Spinal cord (tissue), 10 donors: ENCODE measurements around the gene SRXN1. TPM values are rescaled to one million over a fixed set of nuclear protein-coding genes. Genes with fewer than 3 reads are reported as not detected.
A peak's percentile ranks its signal among the peaks of the same experiment; 100 is the strongest.

Experiments used
- DNase-seq, 6 donors: peaks; one replicate each; pipeline versions ENCODE4 v3.0.0 to v3.0.0-alpha.2; 2013 to 2015; ENCODE audit warnings: low spot score in 6 of 6, low read depth in 4 of 6
- H3K27ac ChIP-seq: one replicate; pipeline ENCODE4 v1.5.1; 2013; ENCODE audit warnings: low read depth, low read length, control low read depth
- H3K27me3 ChIP-seq: one replicate; pipeline ENCODE4 v1.6.1; 2013; ENCODE audit warnings: low read length; ENCODE audit not compliant: control insufficient read depth, insufficient read depth
- H3K36me3 ChIP-seq: one replicate; pipeline ENCODE4 v1.6.1; 2013; ENCODE audit warnings: low read length; ENCODE audit not compliant: control insufficient read depth, insufficient read depth
- H3K4me1 ChIP-seq: one replicate; pipeline ENCODE4 v1.6.1; 2013; ENCODE audit warnings: low read length; ENCODE audit not compliant: control insufficient read depth, insufficient read depth
- H3K4me3 ChIP-seq: one replicate; pipeline ENCODE4 v1.5.1; 2013; ENCODE audit warnings: low read depth, low read length, control low read depth
- H3K9me3 ChIP-seq: one replicate; pipeline ENCODE4 v1.6.1; 2013; ENCODE audit warnings: low read length; ENCODE audit not compliant: control insufficient read depth, insufficient read depth
- WGBS: methylation state at CpG from one replicate; pipeline ENCODE4 v1.1.5; 2013; ENCODE audit warnings: missing lambda C conversion rate; ENCODE audit not compliant: insufficient coverage; 5-methylcytosine and 5-hydroxymethylcytosine counted together
- polyA plus RNA-seq, 2 donors: library from polyadenylated mRNA; unstranded; fragments of 120-200 nt; gene quantifications; one replicate each; pipeline ENCODE4 v1.2.1, GENCODE V29; 2013; ENCODE audit not compliant: insufficient read length in 2 of 2
- total RNA-seq, 2 donors: library from RNA; depleted of rRNA in 1 of 2; stranded (reverse); fragments of 120-200 nt in 1 of 2; fragments of >200 nt in 1 of 2; gene quantifications; one replicate each; pipeline versions ENCODE4 v1.2.3 to v1.2.4, GENCODE V29; 2013 to 2014
- donor health status: healthy.

Gene SRXN1
- total and polyA plus RNA-seq, 4 donors = 20.3 to 23.8 (median 21.5) TPM

DNA sequence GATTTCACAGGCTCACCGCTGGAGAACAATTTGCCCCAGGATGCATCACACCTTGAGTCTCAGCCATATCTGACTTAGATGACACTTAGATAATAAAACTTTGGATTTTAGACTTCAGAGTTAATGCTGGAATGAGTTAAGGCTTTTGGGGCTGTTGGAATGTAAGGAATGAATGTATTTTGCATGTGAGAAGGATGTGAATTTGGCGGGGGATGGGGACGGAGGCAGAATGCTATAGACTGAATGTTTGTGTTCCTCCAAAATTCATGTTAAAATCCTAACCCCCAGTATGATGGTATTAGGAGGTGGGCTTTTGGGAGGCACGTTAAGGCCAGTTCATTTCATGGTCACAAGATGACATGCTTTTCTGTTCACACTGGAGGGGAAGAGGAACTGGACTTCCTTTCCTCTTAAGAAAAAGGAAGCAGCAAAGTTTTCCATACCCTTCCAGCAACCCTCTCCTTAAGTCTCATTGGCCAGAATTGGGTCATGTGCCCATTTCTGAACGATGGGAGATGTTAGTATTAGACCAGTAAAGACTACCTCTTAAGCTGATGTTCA, 5.8 kb upstream of the SRXN1 start:
- H3K4me1 ChIP-seq = peaks cover 18% of the 10 kb centered on the region
- H3K27me3 ChIP-seq = peaks cover 25% of the 10 kb centered on the region
- 0% methylated on average over 1 of the region's 5 CpGs for WGBS
- no peak overlapping the region for H3K27ac ChIP-seq
- H3K9me3 ChIP-seq = no peaks in the 10 kb centered on the region
- peaks cover 9% of the 10 kb centered on the region for H3K36me3 ChIP-seq
- no peak for DNase-seq
- no peak overlapping the region for H3K4me3 ChIP-seq

DNA sequence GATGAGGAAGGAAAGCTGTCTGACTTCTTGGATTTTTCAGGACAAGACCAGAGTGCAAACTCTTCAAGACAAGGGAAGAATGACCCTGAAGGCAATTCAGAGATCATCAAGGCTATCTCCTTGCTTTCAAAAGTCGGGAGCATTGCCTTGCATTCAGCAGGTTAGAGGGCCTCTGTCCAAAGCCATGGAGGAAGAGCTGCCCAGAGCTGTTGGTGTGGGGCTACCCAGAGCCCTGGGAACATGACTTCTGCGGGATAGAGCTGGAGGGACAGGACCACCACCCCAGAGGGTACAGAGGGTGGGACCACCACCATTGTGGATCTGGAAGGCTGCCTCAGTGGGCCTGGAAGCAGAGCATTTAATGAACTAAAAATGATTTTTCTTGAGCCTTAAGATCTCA, 5.2 kb upstream of the SRXN1 start:
- Histone ChIP-seq H3K4me3 (no peak overlapping the region), H3K27ac (no peak overlapping the region), H3K9me3 (no peaks in the 10 kb centered on the region), H3K4me1 (peaks cover 22% of the 10 kb centered on the region), H3K27me3 (peaks cover 22% of the 10 kb centered on the region), H3K36me3 (peaks cover 6% of the 10 kb centered on the region)
- no peak for DNase-seq
- 18% methylated on average over 2 of the region's 2 CpGs for WGBS

DNA sequence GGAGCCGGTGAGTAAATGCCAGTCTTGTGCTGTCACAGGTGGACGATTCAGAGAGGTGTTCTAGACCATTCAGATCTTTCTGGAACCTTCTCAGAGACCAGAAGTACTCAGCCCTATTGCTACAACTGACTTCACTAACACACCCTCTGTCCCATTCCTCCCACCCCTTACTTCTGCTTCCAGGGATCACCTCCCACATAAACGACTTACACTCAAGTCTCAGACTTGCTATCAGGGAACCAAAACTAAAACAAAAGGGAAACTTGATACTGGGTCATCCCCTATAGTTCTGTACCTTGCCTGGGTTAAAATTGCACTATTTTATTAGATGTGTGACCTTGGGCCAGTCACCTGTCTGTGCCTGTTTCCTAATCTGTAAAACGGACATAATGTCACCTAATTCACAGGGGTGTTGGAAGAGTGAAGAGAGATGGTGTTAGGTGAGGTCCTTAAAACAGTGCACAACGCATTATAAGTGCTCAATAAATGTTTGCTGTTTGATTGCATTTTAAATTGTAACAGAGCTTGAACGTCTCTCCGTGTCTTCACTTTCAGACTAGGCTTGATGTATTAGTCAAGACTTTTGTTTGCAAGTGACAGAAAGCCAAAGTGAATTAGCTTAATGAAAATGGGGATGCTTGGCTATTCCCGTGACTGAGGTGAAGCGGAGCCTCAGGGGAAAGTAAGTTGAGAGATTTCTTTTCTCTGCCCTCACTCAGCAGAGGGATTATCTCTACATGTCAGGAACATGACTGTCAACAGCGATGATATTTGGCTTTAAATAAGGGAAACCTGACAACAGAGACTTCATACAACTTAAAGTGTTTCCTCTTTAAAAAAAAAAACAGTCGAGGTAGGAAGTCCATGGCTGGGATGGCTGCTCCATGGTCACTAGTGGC, 3.0 kb upstream of the SRXN1 start:
- 76% methylated on average over 8 of the region's 11 CpGs for WGBS
- Histone ChIP-seq H3K27ac (no peak overlapping the region), H3K4me1 (peaks cover 23% of the 10 kb centered on the region), H3K27me3 (peaks cover 2% of the 10 kb centered on the region), H3K9me3 (no peaks in the 10 kb centered on the region), H3K36me3 (no peaks in the 10 kb centered on the region), H3K4me3 (no peak overlapping the region)
- DNase-seq = no peak

DNA sequence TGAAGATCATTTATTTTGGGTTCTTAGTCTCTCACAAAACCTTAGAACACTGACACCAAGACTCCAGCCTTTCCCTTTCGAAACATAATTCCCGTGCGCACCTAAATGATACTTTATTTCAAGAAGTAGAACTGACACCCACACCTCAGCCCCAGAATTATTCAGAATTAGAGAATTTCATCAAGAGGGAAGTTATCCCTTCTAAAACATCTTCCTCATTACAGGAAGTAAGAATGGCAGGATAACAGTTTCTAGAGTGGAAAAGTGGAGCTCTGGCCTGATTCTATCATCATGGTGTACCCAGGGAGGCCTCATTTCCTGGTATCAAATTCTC, 1.4 kb upstream of the SRXN1 start:
- DNase-seq = no peak
- Histone ChIP-seq H3K9me3 (no peaks in the 10 kb centered on the region), H3K36me3 (peaks cover 10% of the 10 kb centered on the region), H3K27me3 (peaks cover 2% of the 10 kb centered on the region), H3K4me3 (no peak overlapping the region), H3K4me1 (peaks cover 20% of the 10 kb centered on the region), H3K27ac (no peak overlapping the region)
- WGBS = no CpG with 5 or more reads among the region's 3 CpGs

DNA sequence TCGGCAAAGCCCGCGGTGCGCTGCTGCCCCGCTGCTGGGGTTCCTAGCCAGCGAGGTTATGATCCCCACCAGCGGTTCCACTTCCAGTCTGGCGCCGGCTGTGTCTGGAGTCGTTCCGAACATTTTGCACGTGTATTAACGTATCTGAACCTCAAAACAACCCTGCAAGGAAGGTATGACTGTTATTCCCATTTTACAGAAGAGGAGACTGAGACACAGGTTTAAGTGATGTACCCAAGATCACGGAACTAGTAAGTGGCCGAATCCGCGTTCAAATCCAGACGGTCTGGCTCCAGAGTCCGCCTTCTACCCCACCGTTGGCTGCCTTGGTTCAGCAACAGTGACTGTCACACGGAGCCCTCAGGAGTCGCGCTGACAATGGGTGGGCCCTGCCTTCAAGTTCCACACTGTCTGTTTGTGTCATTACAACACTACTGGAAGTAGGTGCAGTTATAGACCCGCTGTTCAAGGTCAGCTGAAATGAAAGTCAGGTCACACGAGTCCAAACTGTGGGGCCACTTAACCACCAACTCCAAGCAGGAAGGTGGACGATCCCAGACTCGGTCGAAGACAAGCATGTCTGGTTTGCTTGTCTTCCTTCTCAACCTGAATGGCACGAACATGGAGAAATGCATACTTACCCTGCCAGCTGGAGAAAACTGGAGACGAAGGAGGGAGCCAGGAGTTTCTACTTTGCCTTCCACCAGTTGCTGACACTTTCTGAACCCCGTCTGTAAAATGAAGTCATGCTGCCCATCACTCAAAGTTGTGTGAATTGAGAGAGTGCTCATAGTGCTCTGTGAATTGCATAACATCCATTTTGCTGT, 803 bp upstream of the SRXN1 start:
- DNase-seq = no peak
- H3K36me3 ChIP-seq = peaks cover 14% of the 10 kb centered on the region
- peaks cover 20% of the 10 kb centered on the region for H3K4me1 ChIP-seq
- 28% methylated on average over 24 of the region's 31 CpGs for WGBS
- no peak overlapping the region for H3K27ac ChIP-seq
- peaks cover 2% of the 10 kb centered on the region for H3K27me3 ChIP-seq
- H3K9me3 ChIP-seq = no peaks in the 10 kb centered on the region
- peak overlapping the region; percentile 50 for H3K4me3 ChIP-seq

DNA sequence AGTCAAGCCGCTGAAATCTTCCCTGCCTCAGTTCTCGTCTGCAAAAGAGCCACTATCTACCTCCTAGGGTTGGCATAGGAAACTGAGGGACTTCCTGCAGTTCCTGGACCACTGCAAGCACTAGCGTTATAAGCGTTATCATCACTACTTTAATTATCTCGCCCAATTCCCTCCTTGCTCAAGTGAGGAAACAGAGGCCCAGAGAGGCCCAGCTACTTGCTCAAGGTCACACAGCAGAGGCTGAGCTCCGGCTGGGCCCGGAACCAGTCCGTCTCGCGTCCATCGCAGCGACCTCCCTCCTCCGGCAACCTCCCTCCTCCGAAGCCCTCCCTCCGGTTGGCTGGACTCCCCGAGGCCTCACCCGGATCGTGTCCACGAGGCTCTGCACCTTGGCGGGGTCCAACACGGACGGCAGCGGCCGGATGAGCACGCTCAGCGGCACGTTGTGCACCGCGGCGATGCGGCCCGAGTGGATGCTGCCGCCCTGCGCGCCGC, 338 bp downstream of the SRXN1 start:
- Histone ChIP-seq H3K27ac (no peak overlapping the region), H3K4me3 (peak overlapping the region; percentile 66), H3K9me3 (no peaks in the 10 kb centered on the region), H3K27me3 (no peaks in the 10 kb centered on the region), H3K4me1 (peaks cover 20% of the 10 kb centered on the region), H3K36me3 (peaks cover 25% of the 10 kb centered on the region)
- no peak for DNase-seq
- 2% methylated on average over 35 of the region's 36 CpGs for WGBS

DNA sequence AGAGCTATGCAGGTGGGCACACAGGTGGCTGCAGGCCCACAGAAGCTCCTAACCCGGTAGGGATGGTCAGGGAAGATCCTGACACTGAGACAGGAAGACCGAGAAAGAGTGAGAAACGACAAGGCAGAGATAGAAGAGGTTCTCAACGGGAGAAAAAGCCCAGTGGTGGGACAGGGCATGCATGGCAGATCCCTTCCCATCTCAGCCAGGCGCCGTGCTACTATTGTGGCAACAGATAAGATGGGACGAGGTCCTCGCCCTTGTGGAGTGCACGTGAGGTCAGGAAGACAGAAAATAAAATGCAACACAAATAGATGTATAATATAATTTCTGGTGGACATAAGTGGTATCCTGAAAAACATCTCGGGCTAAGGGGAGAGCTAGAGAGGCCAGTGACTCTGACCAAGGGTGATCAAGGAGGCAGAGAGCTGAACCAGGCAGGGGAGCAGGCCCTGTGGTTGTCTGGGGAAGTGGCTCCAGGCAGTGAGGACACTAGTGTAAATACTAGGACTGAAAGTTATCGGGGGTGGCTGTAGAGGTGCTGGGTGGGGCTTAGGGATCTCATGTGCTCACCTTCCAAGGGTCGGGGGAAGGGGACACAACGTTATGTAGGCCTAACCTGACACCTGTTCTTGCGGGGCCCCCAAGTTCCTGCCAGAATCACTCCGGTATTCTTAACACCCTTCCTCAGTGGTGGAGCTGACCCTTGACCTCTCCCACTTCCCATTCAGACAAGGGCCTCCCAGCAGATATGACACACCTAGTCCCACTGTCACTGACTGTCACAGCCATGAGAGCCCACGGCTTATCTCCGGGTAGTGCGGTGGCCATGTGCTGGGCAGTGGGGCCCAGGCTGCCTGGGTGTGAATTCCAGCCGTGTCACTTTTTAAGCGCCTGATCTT, 1.0 kb downstream of the SRXN1 start:
- Histone ChIP-seq H3K27me3 (no peaks in the 10 kb centered on the region), H3K27ac (no peak overlapping the region), H3K4me3 (peak overlapping the region; percentile 66), H3K4me1 (peaks cover 20% of the 10 kb centered on the region), H3K36me3 (peaks cover 31% of the 10 kb centered on the region), H3K9me3 (no peaks in the 10 kb centered on the region)
- no peak for DNase-seq
- whole genome bisulfite sequencing = 61% methylated on average over 15 of the region's 20 CpGs

DNA sequence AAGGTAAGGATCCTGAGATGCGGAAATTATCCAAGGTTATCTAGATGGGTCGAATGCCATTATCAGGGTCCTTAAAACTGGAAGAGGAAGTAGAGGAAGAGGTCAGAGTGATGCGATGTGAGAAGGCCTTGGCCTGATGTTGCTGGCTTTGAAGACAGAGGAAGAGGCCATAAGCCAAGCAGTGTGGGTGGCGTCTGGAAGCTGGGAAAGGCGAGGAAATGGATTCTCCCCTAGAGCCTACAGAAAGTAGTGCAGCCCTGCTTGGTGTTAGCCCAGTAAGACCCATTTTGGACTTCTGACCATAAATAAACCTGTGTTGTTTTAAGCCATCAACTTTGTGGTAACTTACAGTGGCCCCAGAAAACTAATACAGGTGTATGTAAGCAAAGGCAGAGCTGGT, 2.0 kb downstream of the SRXN1 start:
- Histone ChIP-seq H3K4me3 (no peak overlapping the region), H3K4me1 (peaks cover 20% of the 10 kb centered on the region), H3K9me3 (no peaks in the 10 kb centered on the region), H3K27me3 (no peaks in the 10 kb centered on the region), H3K36me3 (peaks cover 33% of the 10 kb centered on the region), H3K27ac (no peak overlapping the region)
- no peak for DNase-seq
- 90% methylated on average over 5 of the region's 5 CpGs for WGBS

DNA sequence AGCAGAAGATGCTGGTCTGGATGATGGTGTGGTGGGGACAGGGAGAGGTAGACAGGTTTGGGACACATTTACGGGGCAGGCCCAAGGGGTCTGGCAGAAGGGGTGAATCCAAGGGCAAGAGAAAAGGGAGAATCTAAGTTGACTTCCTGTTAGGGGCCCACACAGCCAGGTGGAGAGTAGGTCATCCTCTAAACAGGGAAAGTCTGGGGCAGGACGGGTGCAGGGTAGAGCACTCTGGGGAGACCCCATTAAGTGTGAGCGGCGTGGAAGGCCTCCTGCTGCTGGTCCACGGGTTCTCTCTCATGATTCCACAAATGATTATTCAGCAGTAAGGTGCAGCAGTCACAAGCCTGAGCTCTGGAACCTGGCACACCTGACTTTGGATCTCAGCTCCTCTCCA, 2.7 kb downstream of the SRXN1 start:
- Histone ChIP-seq H3K27me3 (no peaks in the 10 kb centered on the region), H3K27ac (no peak overlapping the region), H3K4me1 (peaks cover 27% of the 10 kb centered on the region), H3K36me3 (peaks cover 33% of the 10 kb centered on the region), H3K4me3 (no peak overlapping the region), H3K9me3 (no peaks in the 10 kb centered on the region)
- DNase-seq = no peak
- WGBS = 90% methylated on average over 5 of the region's 5 CpGs
